SK-N-SH treated with all-trans-retinoic acid at 6 μM for 48 hours (cell line): Measurements from ENCODE around the gene DPYSL5.

Experiments used
- CSDC2 ChIP-seq: fragments of 250-450 bp; sonication (Bioruptor Pico); IDR thresholded peaks from 2 replicates; pipeline ENCODE4 v1.5.0; 2020; ENCODE audit warnings: mild to moderate bottlenecking, moderate library complexity
- OSR1 ChIP-seq: fragments of 250-450 bp; sonication (Bioruptor Pico); IDR thresholded peaks from 2 replicates; pipeline ENCODE4 v1.8.0; 2022; ENCODE audit warnings: moderate library complexity, mild to moderate bottlenecking, inconsistent platforms
- SNAI2 ChIP-seq: fragments of 250-450 bp; sonication (Bioruptor Pico); IDR thresholded peaks from 2 replicates; pipeline ENCODE4 v1.5.0; 2020; ENCODE audit warnings: mild to moderate bottlenecking, moderate library complexity
- ZFP30 ChIP-seq: fragments of 450-650 bp; formaldehyde crosslinking; IDR thresholded peaks from 2 replicates; pipeline ENCODE4 v1.5.0; 2022; ENCODE audit warnings: mild to moderate bottlenecking, moderate library complexity
- ZNF565 ChIP-seq: fragments of 450-650 bp; formaldehyde crosslinking; conservative IDR thresholded peaks from 2 replicates; pipeline ENCODE4 v1.5.0; 2020; ENCODE audit warnings: low read depth, mild to moderate bottlenecking, moderate library complexity
- TF ChIP-seq, protein P1 (sequence below): fragments of 250-450 bp; sonication (Bioruptor Pico); IDR thresholded peaks from 2 replicates; pipeline ENCODE4 v1.5.1; 2021; ENCODE audit warnings: mild to moderate bottlenecking, moderate library complexity
- TF ChIP-seq, protein P2 (sequence below): fragments of 250-450 bp; sonication (Bioruptor Pico); IDR thresholded peaks from 2 replicates; pipeline ENCODE4 v1.5.0; 2020; ENCODE audit warnings: mild to moderate bottlenecking, moderate library complexity
- TF ChIP-seq, protein P3 (sequence below): fragments of 250-450 bp; sonication (Bioruptor Pico); IDR thresholded peaks from 2 replicates; pipeline ENCODE4 v1.8.0; 2021; ENCODE audit warnings: low read depth, mild to moderate bottlenecking, moderate library complexity, borderline replicate concordance

DNA sequence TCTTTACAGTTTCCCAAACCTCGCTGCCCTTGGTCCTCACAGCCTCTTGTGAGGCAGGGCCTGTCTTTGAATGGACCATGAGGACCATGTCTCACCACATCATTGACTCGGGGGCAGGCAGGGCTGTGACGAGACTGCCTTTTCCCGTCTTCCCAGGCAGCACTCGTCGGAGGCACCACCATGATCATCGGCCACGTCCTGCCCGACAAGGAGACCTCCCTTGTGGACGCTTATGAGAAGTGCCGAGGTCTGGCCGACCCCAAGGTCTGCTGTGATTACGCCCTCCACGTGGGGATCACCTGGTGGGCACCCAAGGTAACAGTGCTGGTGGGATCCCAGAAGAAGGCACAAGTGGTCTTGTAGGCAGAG is 76.8 kb downstream of the DPYSL5 start:
- TF ChIP-seq, protein P1, sequence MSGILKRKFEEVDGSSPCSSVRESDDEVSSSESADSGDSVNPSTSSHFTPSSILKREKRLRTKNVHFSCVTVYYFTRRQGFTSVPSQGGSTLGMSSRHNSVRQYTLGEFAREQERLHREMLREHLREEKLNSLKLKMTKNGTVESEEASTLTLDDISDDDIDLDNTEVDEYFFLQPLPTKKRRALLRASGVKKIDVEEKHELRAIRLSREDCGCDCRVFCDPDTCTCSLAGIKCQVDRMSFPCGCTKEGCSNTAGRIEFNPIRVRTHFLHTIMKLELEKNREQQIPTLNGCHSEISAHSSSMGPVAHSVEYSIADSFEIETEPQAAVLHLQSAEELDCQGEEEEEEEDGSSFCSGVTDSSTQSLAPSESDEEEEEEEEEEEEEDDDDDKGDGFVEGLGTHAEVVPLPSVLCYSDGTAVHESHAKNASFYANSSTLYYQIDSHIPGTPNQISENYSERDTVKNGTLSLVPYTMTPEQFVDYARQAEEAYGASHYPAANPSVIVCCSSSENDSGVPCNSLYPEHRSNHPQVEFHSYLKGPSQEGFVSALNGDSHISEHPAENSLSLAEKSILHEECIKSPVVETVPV (CRISPR knock-in tag) = no peak
- TF ChIP-seq OSR1 (CRISPR knock-in tag) = no peak
- no peak for TF ChIP-seq CSDC2 (CRISPR knock-in tag)
- no peak for TF ChIP-seq ZNF565
- TF ChIP-seq ZFP30 (CRISPR knock-in tag) = no peak
- no peak for TF ChIP-seq SNAI2
- TF ChIP-seq, protein P2, sequence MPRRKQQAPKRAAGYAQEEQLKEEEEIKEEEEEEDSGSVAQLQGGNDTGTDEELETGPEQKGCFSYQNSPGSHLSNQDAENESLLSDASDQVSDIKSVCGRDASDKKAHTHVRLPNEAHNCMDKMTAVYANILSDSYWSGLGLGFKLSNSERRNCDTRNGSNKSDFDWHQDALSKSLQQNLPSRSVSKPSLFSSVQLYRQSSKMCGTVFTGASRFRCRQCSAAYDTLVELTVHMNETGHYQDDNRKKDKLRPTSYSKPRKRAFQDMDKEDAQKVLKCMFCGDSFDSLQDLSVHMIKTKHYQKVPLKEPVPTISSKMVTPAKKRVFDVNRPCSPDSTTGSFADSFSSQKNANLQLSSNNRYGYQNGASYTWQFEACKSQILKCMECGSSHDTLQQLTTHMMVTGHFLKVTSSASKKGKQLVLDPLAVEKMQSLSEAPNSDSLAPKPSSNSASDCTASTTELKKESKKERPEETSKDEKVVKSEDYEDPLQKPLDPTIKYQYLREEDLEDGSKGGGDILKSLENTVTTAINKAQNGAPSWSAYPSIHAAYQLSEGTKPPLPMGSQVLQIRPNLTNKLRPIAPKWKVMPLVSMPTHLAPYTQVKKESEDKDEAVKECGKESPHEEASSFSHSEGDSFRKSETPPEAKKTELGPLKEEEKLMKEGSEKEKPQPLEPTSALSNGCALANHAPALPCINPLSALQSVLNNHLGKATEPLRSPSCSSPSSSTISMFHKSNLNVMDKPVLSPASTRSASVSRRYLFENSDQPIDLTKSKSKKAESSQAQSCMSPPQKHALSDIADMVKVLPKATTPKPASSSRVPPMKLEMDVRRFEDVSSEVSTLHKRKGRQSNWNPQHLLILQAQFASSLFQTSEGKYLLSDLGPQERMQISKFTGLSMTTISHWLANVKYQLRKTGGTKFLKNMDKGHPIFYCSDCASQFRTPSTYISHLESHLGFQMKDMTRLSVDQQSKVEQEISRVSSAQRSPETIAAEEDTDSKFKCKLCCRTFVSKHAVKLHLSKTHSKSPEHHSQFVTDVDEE = no peak
- TF ChIP-seq, protein P3, sequence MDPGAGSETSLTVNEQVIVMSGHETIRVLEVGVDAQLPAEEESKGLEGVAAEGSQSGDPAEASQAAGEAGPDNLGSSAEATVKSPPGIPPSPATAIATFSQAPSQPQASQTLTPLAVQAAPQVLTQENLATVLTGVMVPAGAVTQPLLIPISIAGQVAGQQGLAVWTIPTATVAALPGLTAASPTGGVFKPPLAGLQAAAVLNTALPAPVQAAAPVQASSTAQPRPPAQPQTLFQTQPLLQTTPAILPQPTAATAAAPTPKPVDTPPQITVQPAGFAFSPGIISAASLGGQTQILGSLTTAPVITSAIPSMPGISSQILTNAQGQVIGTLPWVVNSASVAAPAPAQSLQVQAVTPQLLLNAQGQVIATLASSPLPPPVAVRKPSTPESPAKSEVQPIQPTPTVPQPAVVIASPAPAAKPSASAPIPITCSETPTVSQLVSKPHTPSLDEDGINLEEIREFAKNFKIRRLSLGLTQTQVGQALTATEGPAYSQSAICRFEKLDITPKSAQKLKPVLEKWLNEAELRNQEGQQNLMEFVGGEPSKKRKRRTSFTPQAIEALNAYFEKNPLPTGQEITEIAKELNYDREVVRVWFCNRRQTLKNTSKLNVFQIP (CRISPR knock-in tag) = no peak
